Vagina (tissue), 2 donors: ENCODE measurements around the gene KIF14. TPM values are rescaled to one million over a fixed set of nuclear protein-coding genes. Genes with fewer than 3 reads are reported as not detected.
A peak's percentile ranks its signal among the peaks of the same experiment; 100 is the strongest.

Experiments used
- DNase-seq, 2 donors: peaks; one replicate each; pipeline ENCODE4 v3.0.0-alpha.2; 2017; ENCODE audit errors: extremely low spot score in 2 of 2
- H3K27ac ChIP-seq: fragments of 200-600 bp; sonication (generic); one replicate; pipeline ENCODE4 v1.5.1; 2019
- H3K27me3 ChIP-seq: fragments of 200-600 bp; sonication (generic); one replicate; pipeline ENCODE4 v1.5.1; 2019
- H3K36me3 ChIP-seq, 2 donors: fragments of 200-600 bp; sonication (generic); one replicate each; pipeline ENCODE4 v1.5.1; 2017 to 2019
- H3K4me1 ChIP-seq: fragments of 200-600 bp; sonication (generic); one replicate; pipeline ENCODE4 v1.5.1; 2019
- H3K4me3 ChIP-seq, 2 donors: fragments of 200-600 bp; sonication (generic); 1 replicate in 1 of 2; 2 replicates in 1 of 2; pipeline ENCODE4 v1.5.1; 2016 to 2019
- H3K9me3 ChIP-seq: fragments of 200-600 bp; sonication (generic); one replicate; pipeline ENCODE4 v1.5.1; 2019
- POLR2A ChIP-seq, 2 donors: fragments of 450-650 bp; IDR thresholded peaks; one replicate each; pipeline ENCODE4 v1.6.1; 2017; ENCODE audit warnings: antibody characterized with exemption in 2 of 2, mild to moderate bottlenecking in 2 of 2, moderate library complexity in 2 of 2
- POLR2AphosphoS5 ChIP-seq, 2 donors: sonication (generic); formaldehyde crosslinking; IDR thresholded peaks; one replicate each; pipeline ENCODE4 v1.9.0; 2017; ENCODE audit warnings: antibody characterized with exemption in 2 of 2, mild to moderate bottlenecking in 2 of 2, low read depth in 1 of 2; ENCODE audit not compliant: insufficient read depth in 1 of 2
- intact Hi-C: fragments of 100-400 bp; cut with DNase I; formaldehyde crosslinking; loops from one replicate; pipeline ENCODE4 v1.15.1; 2023
- total RNA-seq: library from RNA; depleted of rRNA; stranded (reverse); fragments of >200 nt; gene quantifications from one replicate; pipeline ENCODE4 v1.2.3, GENCODE V29; 2016
- TF ChIP-seq, protein P1 (sequence below), 3 experiments: fragments of 450-650 bp in 2 of 3; fragments of 200-600 bp in 1 of 3; sonication (generic) in 1 of 3; IDR thresholded peaks; one replicate each; pipeline ENCODE4 v1.5.1; 2017 to 2019; ENCODE audit warnings: antibody characterized with exemption in 3 of 3, mild to moderate bottlenecking in 2 of 3, moderate library complexity in 2 of 3

KIF14 gene
- total RNA-seq, 1 donor from 2014 or later, result 0.74 TPM

DNA sequence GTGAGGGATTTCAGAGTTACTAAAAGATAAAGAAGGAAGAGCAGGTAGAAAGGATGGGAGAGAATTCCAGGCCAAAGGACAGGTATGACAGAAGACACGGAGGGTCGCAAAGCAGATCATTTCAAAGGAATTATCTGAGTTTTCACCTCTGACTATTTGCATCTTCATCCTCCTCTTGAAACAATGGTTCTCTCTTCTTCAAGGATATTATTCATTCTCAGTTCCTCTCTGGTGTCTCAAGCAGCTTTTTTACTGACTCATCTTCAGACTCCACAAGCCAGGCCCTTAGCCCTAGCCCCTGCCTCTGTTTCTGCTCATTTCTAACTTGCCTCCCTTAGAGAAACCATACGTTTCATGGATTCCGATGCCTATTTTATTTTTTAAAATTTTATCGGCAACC is 34.1 kb upstream of the KIF14 start:
- Histone ChIP-seq H3K27me3 (no peaks in the 10 kb centered on the region), H3K27ac (no peak overlapping the region), H3K4me3 (no peak overlapping the region), H3K4me1 (peaks cover 2% of the 10 kb centered on the region), H3K36me3 (peaks cover 0 to 51% of the 10 kb centered on the region in 2 donors), H3K9me3 (no peaks in the 10 kb centered on the region)
- intact Hi-C loops, result no loop called here
- TF ChIP-seq, protein P1, sequence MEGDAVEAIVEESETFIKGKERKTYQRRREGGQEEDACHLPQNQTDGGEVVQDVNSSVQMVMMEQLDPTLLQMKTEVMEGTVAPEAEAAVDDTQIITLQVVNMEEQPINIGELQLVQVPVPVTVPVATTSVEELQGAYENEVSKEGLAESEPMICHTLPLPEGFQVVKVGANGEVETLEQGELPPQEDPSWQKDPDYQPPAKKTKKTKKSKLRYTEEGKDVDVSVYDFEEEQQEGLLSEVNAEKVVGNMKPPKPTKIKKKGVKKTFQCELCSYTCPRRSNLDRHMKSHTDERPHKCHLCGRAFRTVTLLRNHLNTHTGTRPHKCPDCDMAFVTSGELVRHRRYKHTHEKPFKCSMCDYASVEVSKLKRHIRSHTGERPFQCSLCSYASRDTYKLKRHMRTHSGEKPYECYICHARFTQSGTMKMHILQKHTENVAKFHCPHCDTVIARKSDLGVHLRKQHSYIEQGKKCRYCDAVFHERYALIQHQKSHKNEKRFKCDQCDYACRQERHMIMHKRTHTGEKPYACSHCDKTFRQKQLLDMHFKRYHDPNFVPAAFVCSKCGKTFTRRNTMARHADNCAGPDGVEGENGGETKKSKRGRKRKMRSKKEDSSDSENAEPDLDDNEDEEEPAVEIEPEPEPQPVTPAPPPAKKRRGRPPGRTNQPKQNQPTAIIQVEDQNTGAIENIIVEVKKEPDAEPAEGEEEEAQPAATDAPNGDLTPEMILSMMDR (IDR thresholded peaks at IDR 0.05), result no peak
- TF ChIP-seq POLR2AphosphoS5 (IDR thresholded peaks at IDR 0.05; ENCODE audit: insufficient read depth in 1 of 2, low read depth in 1 of 2), result no peak
- no peak for TF ChIP-seq POLR2A (IDR thresholded peaks at IDR 0.05)
- no peak for DNase-seq

DNA sequence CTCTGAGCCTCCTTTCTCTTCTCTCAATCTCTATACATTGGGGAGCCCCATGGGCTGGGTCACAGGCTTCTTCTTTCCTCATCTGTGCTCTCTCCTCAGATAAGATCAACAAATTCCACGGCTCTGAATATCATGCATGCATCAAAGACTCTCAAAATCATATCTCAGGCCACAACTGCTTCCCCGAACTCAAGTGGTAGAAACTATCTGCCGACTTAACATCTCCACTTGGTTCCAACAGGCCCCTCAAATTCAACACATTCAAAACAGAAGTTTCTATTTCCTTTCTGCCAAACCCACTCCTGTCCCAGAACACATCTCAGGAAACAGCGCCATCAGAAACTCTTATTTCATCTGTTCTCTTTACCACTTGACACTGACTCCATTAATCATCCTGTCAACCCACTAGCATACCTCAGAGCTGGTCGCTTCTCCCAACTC is 32.5 kb upstream of the KIF14 start:
- peaks cover 0 to 55% of the 10 kb centered on the region in 2 donors for H3K36me3 ChIP-seq

DNA sequence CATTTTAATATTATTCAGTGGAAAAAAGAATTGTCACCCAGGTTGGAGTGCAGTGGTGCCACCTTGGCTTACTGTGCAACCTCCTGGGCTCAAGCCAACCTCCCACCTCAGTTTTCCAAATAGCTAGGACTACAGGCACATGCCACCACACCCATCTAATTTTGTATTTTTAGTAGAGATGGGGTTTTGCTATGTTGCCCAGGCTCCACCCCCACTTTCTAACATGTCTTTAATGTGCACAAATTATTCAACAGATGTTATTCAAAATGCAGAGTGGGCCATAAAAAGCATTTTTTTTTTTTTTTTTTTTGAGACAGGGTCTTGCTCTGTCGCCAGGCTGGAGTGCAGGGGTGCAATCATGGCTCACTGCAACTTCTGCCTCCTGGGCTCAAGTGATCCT is 31.8 kb upstream of the KIF14 start:
- H3K4me3 ChIP-seq, result no peak overlapping the region
- no peak overlapping the region for H3K27ac ChIP-seq
- DNase-seq, result no peak
- no peaks in the 10 kb centered on the region for H3K27me3 ChIP-seq
- H3K9me3 ChIP-seq, result no peaks in the 10 kb centered on the region
- peaks cover 0 to 54% of the 10 kb centered on the region in 2 donors for H3K36me3 ChIP-seq
- TF ChIP-seq POLR2AphosphoS5 (IDR thresholded peaks at IDR 0.05; ENCODE audit: insufficient read depth in 1 of 2, low read depth in 1 of 2) (no peak), POLR2A (IDR thresholded peaks at IDR 0.05) (no peak)
- TF ChIP-seq, protein P1 (IDR thresholded peaks at IDR 0.05), result no peak
- intact Hi-C loops, result no loop called here
- no peaks in the 10 kb centered on the region for H3K4me1 ChIP-seq

More for the DNA sequence above, 32.5 kb upstream of the KIF14 start:
- intact Hi-C loops, result no loop called here
- H3K4me1 ChIP-seq, result no peaks in the 10 kb centered on the region
- H3K9me3 ChIP-seq, result no peaks in the 10 kb centered on the region
- H3K4me3 ChIP-seq, result no peak overlapping the region
- TF ChIP-seq, protein P1 (IDR thresholded peaks at IDR 0.05), result no peak
- TF ChIP-seq POLR2AphosphoS5 (IDR thresholded peaks at IDR 0.05; ENCODE audit: insufficient read depth in 1 of 2, low read depth in 1 of 2), result no peak
- no peak overlapping the region for H3K27ac ChIP-seq
- no peaks in the 10 kb centered on the region for H3K27me3 ChIP-seq
- no peak for DNase-seq

DNA sequence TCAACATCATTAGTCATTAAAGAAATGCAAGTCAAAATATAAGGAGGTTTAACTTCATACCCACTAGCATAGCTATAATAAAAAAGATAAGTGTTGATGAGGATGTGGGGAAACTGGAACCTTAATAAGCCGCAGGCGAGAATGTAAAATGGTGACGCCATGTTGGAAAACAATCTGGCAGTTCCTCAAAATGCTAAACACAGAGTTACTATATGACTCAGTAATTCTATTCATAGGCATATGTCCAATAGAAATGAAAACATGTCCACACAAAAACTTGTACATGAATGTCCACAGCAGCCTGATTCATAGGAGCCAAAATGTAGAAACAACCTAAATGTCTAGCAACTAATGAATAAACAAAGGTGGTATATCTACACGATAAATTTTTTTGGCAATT is 26.0 kb upstream of the KIF14 start:
- TF ChIP-seq, protein P1 (IDR thresholded peaks at IDR 0.05), result no peak
- peak in 1 of 2 donors; percentile 27 for TF ChIP-seq POLR2AphosphoS5 (IDR thresholded peaks at IDR 0.05; ENCODE audit: insufficient read depth in 1 of 2, low read depth in 1 of 2)
- TF ChIP-seq POLR2A (IDR thresholded peaks at IDR 0.05), result no peak
- DNase-seq, result no peak
- Histone ChIP-seq H3K4me1 (no peaks in the 10 kb centered on the region), H3K36me3 (peaks cover 0 to 34% of the 10 kb centered on the region in 2 donors), H3K9me3 (no peaks in the 10 kb centered on the region), H3K27ac (no peak overlapping the region), H3K4me3 (no peak overlapping the region), H3K27me3 (no peaks in the 10 kb centered on the region)
- intact Hi-C loops, result no loop called here

DNA sequence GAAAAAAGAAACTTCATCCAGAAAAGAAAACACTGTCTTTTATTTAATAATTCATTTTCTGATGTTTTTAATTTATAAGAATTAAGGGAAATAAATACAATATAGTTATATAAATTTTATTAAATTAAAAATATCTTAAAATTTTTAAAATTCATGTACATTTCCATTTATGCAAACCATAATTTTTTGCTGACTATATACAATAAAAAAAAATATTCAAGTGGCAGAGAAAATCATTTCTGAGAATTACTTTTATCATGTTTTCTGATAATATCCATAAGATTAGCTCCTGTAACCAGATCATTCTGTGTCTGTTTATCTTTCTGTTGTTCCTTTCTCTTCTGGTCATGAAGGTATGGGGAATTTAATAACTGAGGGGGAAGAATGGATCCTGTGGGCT is 23.5 kb upstream of the KIF14 start:
- Histone ChIP-seq H3K36me3 (peaks cover 0 to 27% of the 10 kb centered on the region in 2 donors), H3K4me1 (no peaks in the 10 kb centered on the region), H3K9me3 (no peaks in the 10 kb centered on the region), H3K27ac (no peak overlapping the region), H3K4me3 (no peak overlapping the region), H3K27me3 (no peaks in the 10 kb centered on the region)
- DNase-seq, result no peak
- intact Hi-C loops, result no loop called here
- TF ChIP-seq, protein P1 (IDR thresholded peaks at IDR 0.05), result no peak
- TF ChIP-seq POLR2A (IDR thresholded peaks at IDR 0.05) (no peak), POLR2AphosphoS5 (IDR thresholded peaks at IDR 0.05; ENCODE audit: insufficient read depth in 1 of 2, low read depth in 1 of 2) (no peak)
